ENCODE data around the gene H2BK1.

The H2BK1 gene

GRCh38 chr7:151218170-151218569, 7.9 kb upstream of the H2BK1 start:
- H3K27me3 ChIP-seq = no peaks in the 10 kb centered on the region
- intact Hi-C loops (cut with DNase I; ENCODE audit: low total_unique reads) = no loop called here
- H3K27ac ChIP-seq = no peak overlapping the region
- H3K9me3 ChIP-seq = no peaks in the 10 kb centered on the region
- no peaks in the 10 kb centered on the region for H3K4me1 ChIP-seq
- peaks cover 89 to 100% (median 97%) of the 10 kb centered on the region in 3 donors for H3K36me3 ChIP-seq
- no peak for TF ChIP-seq CTCF (IDR thresholded peaks at IDR 0.05)
- H3K4me3 ChIP-seq = no peak overlapping the region
- DNase-seq = no peak

GRCh38 chr7:151215396-151215795, 5.1 kb upstream of the H2BK1 start:
- no peak for TF ChIP-seq CTCF (IDR thresholded peaks at IDR 0.05)
- H3K9me3 ChIP-seq = no peaks in the 10 kb centered on the region
- H3K27ac ChIP-seq = no peak overlapping the region
- H3K36me3 ChIP-seq = peaks cover 75 to 88% (median 84%) of the 10 kb centered on the region in 3 donors
- no peak overlapping the region for H3K4me3 ChIP-seq
- H3K27me3 ChIP-seq = no peaks in the 10 kb centered on the region
- intact Hi-C loops (cut with DNase I; ENCODE audit: low total_unique reads) = no loop called here
- no peak for DNase-seq
- H3K4me1 ChIP-seq = no peaks in the 10 kb centered on the region

GRCh38 chr7:151213826-151214225, 3.5 kb upstream of the H2BK1 start:
- H3K36me3 ChIP-seq = peaks cover 61 to 72% (median 69%) of the 10 kb centered on the region in 3 donors
- intact Hi-C loops (cut with DNase I; ENCODE audit: low total_unique reads) = no loop called here

GRCh38 chr7:151212626-151213025, 2.3 kb upstream of the H2BK1 start:
- DNase-seq = no peak
- Histone ChIP-seq H3K36me3 (peaks cover 49 to 60% (median 57%) of the 10 kb centered on the region in 3 donors), H3K27ac (no peak overlapping the region), H3K9me3 (no peaks in the 10 kb centered on the region), H3K4me3 (no peak overlapping the region), H3K4me1 (no peaks in the 10 kb centered on the region), H3K27me3 (no peaks in the 10 kb centered on the region)
- intact Hi-C loops (cut with DNase I; ENCODE audit: low total_unique reads) = no loop called here
- no peak for TF ChIP-seq CTCF (IDR thresholded peaks at IDR 0.05)

More at GRCh38 chr7:151213826-151214225, 3.5 kb upstream of the H2BK1 start:
- Histone ChIP-seq H3K9me3 (no peaks in the 10 kb centered on the region), H3K27me3 (no peaks in the 10 kb centered on the region), H3K27ac (no peak overlapping the region), H3K4me3 (no peak overlapping the region), H3K4me1 (no peaks in the 10 kb centered on the region)
- TF ChIP-seq CTCF (IDR thresholded peaks at IDR 0.05) = no peak
- no peak for DNase-seq

- Histone ChIP-seq H3K36me3 (peaks cover 38 to 47% (median 43%) of the 10 kb centered on the region in 3 donors), H3K27ac (no peak overlapping the region), H3K4me1 (no peaks in the 10 kb centered on the region), H3K27me3 (peaks cover 0 to 4% of the 10 kb centered on the region in 2 donors), H3K4me3 (no peak overlapping the region), H3K9me3 (no peaks in the 10 kb centered on the region)
- intact Hi-C loops (cut with DNase I; ENCODE audit: low total_unique reads) = no loop called here
- DNase-seq = no peak
- TF ChIP-seq CTCF (IDR thresholded peaks at IDR 0.05) = no peak
Observed at GRCh38 chr7:151211155-151211772, 976 bp upstream of the H2BK1 start.
